NCI-H345 treated with DMSO at 0.1 percent for 48 hours (cell line): ENCODE measurements around the gene SBF2.

Source experiments
- DNase-seq: peaks from one replicate; lab custom pipeline; 2025; ENCODE audit not compliant: unreplicated experiment; lab: John Stamatoyannopoulos, UW

Gene SBF2

GRCh38 chr11:9825315-9825714 lies 468.7 kb downstream of the SBF2 start:
- DNase-seq, result no peak

DNA sequence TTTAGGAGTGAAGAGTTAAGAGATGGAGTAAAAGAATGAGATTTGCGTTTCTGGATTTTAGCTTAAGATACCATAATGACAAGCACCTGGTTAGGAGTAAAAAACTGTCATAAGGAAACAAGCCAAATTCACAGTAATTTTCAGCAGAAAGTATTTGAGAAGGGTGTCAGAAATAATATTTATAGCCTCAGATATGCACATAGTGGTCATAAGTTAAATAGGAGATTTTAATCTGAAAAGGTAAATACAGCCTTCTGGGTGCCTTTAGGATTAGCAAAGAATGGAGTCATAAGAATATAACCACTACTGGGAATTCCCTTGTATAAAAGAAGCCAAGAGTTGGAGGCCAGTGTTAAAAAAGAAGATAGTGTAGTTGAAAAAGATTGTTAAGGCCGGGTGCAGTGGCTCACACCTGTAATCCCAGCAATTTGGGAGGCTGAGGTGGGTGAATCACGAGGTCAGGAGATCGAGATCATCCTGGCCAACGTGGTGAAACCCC lies 470.1 kb downstream of the SBF2 start:
- DNase-seq, result no peak

- DNase-seq, result no peak
Observed at GRCh38 chr11:9823439-9823838, 470.6 kb downstream of the SBF2 start.

DNA sequence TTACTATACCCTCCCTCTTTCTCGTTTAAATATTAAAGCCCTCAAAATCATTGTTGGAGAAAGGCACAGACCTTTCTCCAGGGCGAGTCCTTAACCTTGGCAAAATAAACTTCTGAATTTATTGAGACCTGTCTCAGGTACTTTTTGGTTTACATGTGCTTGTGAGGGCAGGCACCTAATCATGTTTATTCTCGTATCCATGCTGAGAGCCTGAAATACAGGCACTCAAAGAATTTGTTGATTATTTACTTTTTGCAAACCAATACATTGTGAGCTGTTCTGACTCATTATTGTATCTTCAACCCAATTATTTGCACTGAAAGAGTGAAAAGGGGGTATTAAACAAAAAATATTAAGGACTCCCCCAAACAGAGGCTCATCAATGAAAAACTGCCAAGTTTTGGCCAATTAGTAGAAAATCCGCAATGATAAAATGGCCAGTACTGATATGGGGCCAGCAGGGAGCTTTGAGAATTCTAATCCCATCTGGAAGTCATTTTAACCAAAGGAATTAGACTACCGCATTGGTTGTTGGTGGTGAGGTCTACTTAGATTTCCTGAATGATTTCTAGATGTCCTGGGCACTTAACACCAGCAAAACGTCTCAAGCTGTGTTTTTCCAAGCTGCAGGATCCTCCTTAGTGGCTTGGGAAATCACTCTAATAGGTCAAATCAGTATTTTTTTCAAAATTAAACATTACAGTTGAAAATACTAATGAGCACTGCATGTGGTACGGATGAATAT lies 472.8 kb downstream of the SBF2 start:
- DNase-seq, result no peak

DNA sequence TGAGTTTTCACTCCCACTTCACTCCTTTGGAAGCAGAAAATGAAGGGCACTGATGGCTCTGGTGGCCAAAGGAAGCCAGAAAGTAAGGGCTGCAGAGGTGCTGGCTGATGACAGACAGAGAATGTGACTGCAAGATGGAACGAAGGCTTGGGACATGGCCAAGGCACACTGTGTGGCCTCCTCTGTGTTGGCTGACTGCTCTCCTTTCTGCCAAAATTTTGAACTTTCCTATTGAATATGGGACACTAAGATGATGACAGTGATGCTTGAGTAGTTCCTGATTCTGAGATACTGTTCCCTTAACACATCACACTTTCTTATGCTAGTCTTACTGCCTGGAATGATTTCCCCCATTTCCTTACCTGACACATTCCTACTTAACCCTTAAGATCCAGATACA lies 473.8 kb downstream of the SBF2 start:
- no peak for DNase-seq

DNA sequence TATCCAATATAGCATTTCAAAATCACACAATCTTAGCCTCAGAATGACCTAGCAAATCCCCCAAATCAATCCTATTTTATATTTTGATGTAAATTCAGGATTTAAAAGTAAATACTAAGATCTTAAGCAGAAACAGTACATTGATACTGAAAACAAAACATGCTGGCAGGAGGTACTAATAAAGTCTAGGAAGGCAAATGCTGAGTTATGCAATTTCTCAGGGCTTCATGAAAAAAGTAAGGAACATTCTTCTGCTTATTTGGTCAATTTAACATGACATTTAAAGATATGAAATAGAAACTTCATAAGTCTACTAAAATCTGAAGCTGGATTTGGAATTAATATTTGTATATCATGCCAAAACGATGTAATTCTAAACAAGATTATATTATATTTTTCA lies 476.8 kb downstream of the SBF2 start:
- DNase-seq, result no peak

DNA sequence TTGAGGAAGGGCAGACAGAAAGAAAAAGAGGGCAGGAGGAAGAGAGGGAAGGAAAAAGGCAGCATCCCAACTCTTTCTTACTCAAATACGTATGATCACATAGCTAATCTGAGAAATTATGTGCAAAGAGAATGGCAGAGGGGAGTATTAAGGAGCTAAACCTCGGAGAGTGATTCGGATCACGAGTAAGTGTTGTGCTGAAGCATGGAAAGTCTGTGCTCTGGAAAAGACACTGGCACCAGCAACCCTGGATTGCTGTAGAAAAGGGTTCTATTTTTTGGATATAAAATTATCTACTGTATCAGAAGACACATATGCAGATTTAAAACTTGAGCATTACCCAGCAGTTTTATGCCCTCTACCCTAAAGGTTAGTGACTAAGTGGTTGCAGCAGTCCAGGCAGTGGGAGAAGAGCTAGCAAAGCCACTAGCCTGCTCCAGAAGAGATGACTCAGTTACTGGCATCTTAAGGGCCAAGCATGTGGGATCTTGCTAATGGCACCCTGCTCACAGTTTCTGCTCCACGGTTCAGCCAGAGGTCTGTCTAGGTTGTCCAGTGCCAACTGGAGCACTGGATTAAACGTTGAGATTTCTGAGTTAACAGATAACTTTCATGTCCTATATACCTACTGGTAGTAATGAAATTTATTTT lies 478.4 kb downstream of the SBF2 start:
- DNase-seq, result no peak

DNA sequence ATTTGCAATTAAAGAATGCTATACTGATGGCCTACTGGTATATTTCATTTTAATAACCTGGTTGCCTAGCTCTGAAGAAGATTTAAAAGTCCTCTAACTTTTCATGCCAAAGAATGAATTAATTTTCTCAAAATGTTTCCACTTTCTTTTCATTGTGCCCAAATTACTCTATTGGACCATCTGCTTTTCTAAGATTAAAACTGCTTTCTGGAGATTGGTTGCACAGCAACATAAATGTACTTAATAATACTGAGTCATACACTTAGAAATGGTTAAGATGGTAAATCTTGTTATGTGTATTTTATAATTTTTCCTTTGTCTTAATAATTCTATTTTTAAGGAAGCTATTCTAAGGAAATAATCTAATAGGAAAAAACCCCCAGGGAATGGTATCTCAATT lies 479.9 kb downstream of the SBF2 start:
- DNase-seq, result no peak

DNA sequence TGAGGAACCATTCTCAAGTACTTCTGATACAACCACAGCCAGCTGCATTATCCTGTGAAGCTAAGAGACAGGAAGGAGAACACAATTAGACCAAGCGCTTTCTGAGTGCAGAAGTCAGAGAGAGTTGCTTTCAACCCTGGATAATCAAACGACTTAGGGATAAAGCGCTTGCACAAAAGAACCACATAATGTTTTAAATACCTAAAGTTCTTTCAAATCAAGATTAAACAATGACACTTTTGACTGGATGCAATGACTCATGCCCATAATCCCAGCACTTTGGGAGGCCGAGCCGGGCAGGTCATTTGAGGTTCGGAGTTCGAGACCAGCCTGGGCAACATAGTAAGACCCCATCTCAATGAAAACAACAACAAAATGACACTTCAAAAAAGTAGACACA lies 485.1 kb downstream of the SBF2 start:
- no peak for DNase-seq

GRCh38 chr11:9806946-9807687 lies 486.9 kb downstream of the SBF2 start:
- no peak for DNase-seq

GRCh38 chr11:9804419-9804902 lies 489.6 kb downstream of the SBF2 start:
- no peak for DNase-seq

- DNase-seq, result no peak
Observed at GRCh38 chr11:9803685-9804418, 490.2 kb downstream of the SBF2 start.

- no peak for DNase-seq
Observed at GRCh38 chr11:9802291-9802861, 491.6 kb downstream of the SBF2 start.

DNA sequence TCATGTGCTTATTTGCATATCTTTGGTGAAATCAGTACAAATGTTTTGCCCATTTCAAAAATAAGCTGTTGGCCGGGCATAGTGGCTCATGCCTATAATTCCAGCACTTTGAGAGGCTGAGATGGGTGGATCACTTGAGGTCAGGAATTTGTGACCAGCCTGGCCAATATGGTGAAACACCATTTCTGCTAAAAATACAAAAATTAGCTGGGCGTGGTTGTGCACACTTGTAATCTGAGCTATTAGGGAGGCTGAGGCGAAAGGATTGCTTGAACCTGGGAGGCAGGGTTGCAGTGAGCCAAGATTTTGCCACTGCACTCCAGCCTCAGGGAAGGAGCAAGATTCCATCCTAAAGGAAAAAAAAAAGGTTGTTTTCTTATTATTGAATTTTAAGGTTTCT lies 494.1 kb downstream of the SBF2 start:
- no peak for DNase-seq

DNA sequence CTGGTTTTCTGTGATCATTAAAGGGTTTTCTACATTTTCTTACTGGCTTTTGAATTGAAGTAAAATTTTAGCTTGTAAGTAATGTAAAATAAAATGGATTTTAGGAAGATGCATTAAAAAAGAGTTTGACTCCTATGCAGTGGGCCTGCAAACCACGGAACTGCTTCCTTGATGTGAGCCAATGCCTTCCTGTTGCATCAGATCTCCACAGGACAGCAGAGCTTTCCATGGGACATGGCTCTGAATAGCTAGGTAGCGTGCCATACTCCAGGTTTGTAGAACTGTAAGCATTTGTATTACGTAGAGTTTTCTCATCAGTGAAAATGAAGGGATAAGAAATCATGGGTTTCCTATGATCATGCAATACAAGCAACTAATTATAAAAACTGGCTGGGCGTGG lies 496.7 kb downstream of the SBF2 start:
- no peak for DNase-seq

DNA sequence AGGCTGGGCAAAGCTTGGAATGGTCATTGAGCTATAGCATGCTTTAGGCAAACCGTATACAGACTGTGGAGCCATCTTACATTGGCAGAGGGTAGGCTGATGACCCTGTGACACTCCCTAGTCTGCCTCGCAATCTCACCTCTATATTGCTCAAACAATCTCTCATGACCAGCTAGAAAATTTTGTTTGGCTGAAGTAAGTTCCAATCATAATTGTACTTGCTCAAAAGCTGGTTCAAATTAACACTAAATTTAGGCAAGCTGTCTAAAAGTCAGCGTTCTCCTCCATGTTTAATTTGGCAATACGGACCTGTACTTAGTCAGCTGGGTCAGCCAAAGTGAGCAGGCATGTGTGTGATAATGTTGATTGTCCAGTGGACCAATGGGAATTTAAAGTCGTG lies 497.2 kb downstream of the SBF2 start:
- DNase-seq, result no peak

DNA sequence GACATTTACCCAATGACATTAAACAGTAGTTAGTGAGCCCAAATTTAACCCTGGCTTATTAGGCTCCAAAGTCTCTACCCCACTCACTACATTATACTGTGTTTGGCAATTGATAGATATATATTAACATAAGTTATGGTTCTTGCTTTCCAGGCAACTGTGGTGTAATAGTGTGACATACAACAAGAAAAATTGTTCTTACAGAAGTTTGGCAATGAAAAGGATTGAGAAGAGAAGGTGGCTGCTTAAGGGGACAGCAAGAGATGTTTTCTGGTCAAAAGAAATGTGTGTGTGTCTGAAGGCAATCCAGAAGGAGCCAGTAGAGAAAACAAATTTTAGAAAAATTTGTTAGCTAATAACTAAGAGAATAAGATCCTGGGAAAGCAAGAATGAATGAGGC lies 497.8 kb downstream of the SBF2 start:
- DNase-seq, result no peak

GRCh38 chr11:9790703-9791102 lies 503.3 kb downstream of the SBF2 start:
- no peak for DNase-seq

DNA sequence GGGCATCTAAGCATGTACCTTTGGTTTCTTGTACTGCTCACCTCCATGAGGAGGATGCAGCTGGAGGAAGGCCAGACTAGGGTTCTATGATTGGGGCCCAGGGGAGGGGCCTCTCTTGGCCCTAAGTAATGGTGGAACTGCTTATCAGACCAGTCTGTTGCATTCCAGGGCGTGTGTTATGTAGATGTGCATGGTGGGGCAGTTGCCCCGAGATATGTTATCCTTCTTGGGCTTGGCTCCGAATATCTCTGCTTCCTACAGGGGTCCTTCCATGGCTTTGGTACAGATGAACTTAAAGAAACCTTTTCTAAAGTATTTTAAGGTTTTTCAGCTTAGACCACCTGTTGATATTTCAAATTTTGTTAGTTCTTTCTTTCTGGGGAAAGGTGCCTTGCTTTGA lies 504.1 kb downstream of the SBF2 start:
- no peak for DNase-seq

- DNase-seq, result no peak
Observed at GRCh38 chr11:9787981-9788521, 506.0 kb downstream of the SBF2 start.

GRCh38 chr11:9787260-9787659 lies 506.8 kb downstream of the SBF2 start:
- DNase-seq, result no peak
